ENCODE measurements around the gene ECSIT. TPM values are rescaled to one million over a fixed set of nuclear protein-coding genes. Genes with fewer than 3 reads are reported as not detected.
"Not testable (repeated sequence)": the region's sequence is repeated elsewhere in the genome, so short reads cannot be mapped to it uniquely, and the experiment has no call there.

The ECSIT gene
- total RNA-seq, 2 experiments from 2014 or later, result 34.7 to 37.1 TPM

GRCh38 chr19:11468266-11468845 lies 60.6 kb downstream of the ECSIT start:
- POLR2A ChIA-PET, result interaction anchor here (0.7 kb wide), 1 partner anchor 132 kb away, joined by 3 read pairs; no protein-coding TSS in a partner anchor
- H3K9me3 Mint-ChIP-seq; ATAC-seq (ENCODE audit: low read depth); H3K27me3 Mint-ChIP-seq; DNase-seq; H3K4me3 Mint-ChIP-seq; H3K27ac Mint-ChIP-seq; H3K36me3 Mint-ChIP-seq; H3K4me1 Mint-ChIP-seq: not testable (repeated sequence)

DNA sequence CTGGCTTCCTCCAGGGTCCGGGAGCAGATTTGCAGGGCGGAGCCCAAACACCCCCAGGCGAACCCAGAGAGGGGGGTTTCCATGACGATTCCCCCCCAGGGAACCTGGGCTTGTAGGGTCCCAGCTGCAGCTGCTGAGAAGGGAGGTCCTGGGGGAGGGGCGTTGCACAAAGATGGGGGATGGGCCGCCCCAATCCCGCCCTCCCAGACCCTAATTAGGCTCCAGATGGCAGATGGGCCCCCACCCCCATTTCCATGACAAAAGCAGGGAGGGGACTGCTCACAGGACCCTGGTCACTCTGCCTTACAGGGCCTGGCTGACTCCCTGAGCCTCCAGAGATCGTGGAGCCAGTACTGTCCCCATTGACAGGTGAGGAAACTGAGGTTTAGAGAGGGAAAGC lies 63.3 kb downstream of the ECSIT start:
- Mint-ChIP-seq H3K9me3 (no peaks in the 10 kb centered on the region), H3K4me3 (no peak overlapping the region), H3K27ac (no peak overlapping the region), H3K27me3 (no peaks in the 10 kb centered on the region), H3K4me1 (no peaks in the 10 kb centered on the region), H3K36me3 (no peaks in the 10 kb centered on the region)
- DNase-seq (no peak), ATAC-seq (ENCODE audit: low read depth) (no peak)
- POLR2A ChIA-PET, result no interaction called here

DNA sequence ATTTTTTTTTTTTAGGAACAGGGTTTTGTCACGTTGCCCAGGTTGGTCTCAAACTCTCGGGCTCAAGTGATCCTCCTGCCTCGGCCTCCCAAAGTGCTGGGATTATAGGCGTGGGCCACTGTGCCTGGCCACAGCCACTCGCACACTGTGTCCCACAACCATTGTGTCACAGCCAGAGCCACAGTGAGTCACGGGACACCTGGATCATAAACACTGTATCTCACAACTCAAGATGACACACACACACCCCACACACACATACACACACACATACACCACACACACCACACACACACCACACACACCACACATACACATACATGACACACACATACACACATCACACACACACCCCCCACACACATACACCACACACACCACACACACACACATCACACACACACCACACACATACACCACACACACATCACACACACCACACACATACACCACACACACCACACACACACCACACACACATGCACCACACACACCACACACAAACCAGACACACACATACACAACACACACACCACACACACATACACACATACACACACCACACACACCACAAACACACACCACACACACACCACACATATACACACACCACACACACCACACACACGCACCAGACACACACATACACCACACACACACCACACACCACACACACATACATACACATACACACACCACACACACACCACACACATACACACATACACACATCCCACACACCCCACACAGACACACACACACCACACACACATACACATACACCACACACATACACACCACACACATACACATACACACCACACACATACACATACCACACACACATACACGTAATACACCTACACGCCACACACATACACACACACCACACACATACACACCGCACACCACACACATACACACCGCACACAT lies 64.3 kb downstream of the ECSIT start:
- DNase-seq (no peak), ATAC-seq (ENCODE audit: low read depth) (no peak)
- H3K36me3 Mint-ChIP-seq, result no peaks in the 10 kb centered on the region
- no peaks in the 10 kb centered on the region for H3K4me1 Mint-ChIP-seq
- no peaks in the 10 kb centered on the region for H3K9me3 Mint-ChIP-seq
- peaks cover 4% of the 10 kb centered on the region for H3K27me3 Mint-ChIP-seq
- no peak overlapping the region for H3K27ac Mint-ChIP-seq
- POLR2A ChIA-PET, result no interaction called here
- H3K4me3 Mint-ChIP-seq, result no peak overlapping the region

DNA sequence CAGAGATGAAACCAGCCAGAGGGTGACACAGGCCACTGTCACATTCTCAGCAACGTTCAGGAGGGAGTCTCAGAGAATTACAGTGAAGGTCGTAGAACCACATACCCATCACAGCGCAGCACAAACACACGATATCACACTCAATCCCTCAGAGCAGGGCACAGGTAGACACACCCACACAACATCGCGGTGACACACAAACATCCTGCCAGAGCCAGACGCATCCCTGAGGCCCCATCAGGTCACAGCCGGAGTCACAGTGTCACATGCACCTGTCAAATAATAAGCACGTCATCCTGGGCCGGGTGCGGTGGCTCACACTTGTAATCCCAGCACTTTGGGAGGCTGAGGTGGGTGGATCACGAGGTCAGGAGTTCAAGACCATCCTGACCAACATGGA lies 65.5 kb downstream of the ECSIT start:
- no peak for DNase-seq
- no peak for ATAC-seq (ENCODE audit: low read depth)
- no peaks in the 10 kb centered on the region for H3K4me1 Mint-ChIP-seq
- no peak overlapping the region for H3K4me3 Mint-ChIP-seq
- no peak overlapping the region for H3K27ac Mint-ChIP-seq
- no peaks in the 10 kb centered on the region for H3K36me3 Mint-ChIP-seq
- H3K27me3 Mint-ChIP-seq, result peaks cover 5% of the 10 kb centered on the region
- POLR2A ChIA-PET, result no interaction called here
- no peaks in the 10 kb centered on the region for H3K9me3 Mint-ChIP-seq

GRCh38 chr19:11461453-11461852 lies 67.5 kb downstream of the ECSIT start:
- no peaks in the 10 kb centered on the region for H3K9me3 Mint-ChIP-seq
- H3K27me3 Mint-ChIP-seq, result peaks cover 8% of the 10 kb centered on the region
- H3K36me3 Mint-ChIP-seq, result no peaks in the 10 kb centered on the region
- POLR2A ChIA-PET, result interaction anchor here (0.7 kb wide), 1 partner anchor 242 kb away, joined by 4 read pairs; no protein-coding TSS in a partner anchor
- no peak overlapping the region for H3K4me3 Mint-ChIP-seq
- ATAC-seq (ENCODE audit: low read depth) (no peak), DNase-seq (no peak)
- no peak overlapping the region for H3K27ac Mint-ChIP-seq
- no peaks in the 10 kb centered on the region for H3K4me1 Mint-ChIP-seq

DNA sequence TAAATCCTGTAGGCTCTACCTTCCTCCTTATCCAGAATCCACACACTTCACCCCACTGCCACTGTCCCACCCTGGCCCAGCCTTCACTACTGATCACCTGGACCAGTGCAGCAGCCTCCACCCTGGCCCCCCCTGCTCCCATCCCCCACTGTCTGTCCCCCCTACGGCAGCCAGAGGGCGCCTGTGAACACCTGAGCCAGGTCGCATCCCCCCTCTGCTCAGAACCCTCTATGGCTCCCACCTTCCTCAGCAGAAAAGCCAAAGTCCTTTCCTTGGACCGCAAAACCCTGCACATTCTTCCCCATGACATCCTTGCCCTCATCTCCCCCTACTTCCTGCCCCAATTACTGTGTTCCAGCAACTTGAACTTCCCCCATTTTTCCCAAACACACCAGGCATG lies 68.7 kb downstream of the ECSIT start:
- peaks cover 17% of the 10 kb centered on the region for H3K27me3 Mint-ChIP-seq
- no peaks in the 10 kb centered on the region for H3K4me1 Mint-ChIP-seq
- POLR2A ChIA-PET, result no interaction called here
- no peak overlapping the region for H3K27ac Mint-ChIP-seq
- no peak overlapping the region for H3K4me3 Mint-ChIP-seq
- DNase-seq (no peak), ATAC-seq (ENCODE audit: low read depth) (no peak)
- no peaks in the 10 kb centered on the region for H3K36me3 Mint-ChIP-seq
- no peaks in the 10 kb centered on the region for H3K9me3 Mint-ChIP-seq

GRCh38 chr19:11458912-11459311 lies 70.0 kb downstream of the ECSIT start:
- H3K9me3 Mint-ChIP-seq; DNase-seq; POLR2A ChIA-PET; H3K4me3 Mint-ChIP-seq; H3K4me1 Mint-ChIP-seq; H3K36me3 Mint-ChIP-seq; H3K27ac Mint-ChIP-seq; ATAC-seq (ENCODE audit: low read depth): not testable (repeated sequence)
- H3K27me3 Mint-ChIP-seq, result peaks cover 17% of the 10 kb centered on the region

DNA sequence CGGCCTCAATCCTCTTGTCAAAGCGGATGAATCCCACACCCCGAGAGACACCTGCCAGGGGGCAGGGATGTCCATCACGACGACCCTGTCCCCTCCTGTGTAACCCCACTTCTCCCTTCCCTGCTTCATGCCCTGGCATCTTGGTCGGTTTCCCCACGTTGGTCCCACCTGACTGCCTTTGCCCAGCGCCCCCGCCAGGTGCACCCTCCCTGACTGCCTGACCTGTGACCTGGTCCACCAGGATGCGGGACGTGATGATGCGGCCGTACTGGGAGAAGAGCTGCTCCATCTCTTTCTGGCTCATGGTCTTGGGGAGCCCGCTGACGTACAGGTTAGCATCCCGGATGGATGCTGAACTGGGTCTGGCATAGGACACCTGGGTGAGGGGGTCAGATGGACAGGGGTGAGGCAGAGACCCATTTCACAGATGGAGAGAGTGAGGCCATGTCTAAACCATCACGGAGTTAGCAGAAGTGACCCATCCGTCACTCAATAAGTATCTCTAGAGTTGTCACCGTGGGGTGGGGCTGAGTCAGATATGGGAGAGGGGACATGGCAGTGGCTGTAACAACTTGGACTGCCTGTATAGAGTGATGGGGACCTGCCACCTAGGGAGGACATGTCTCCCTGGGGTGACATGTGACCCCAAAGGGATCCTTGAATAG lies 70.6 kb downstream of the ECSIT start:
- DNase-seq (no peak), ATAC-seq (ENCODE audit: low read depth) (no peak)
- no peaks in the 10 kb centered on the region for H3K4me1 Mint-ChIP-seq
- POLR2A ChIA-PET, result no interaction called here
- no peaks in the 10 kb centered on the region for H3K36me3 Mint-ChIP-seq
- peaks cover 17% of the 10 kb centered on the region for H3K27me3 Mint-ChIP-seq
- H3K4me3 Mint-ChIP-seq, result no peak overlapping the region
- no peak overlapping the region for H3K27ac Mint-ChIP-seq
- H3K9me3 Mint-ChIP-seq, result no peaks in the 10 kb centered on the region

- no peak for DNase-seq
- peaks cover 17% of the 10 kb centered on the region for H3K27me3 Mint-ChIP-seq
- H3K27ac Mint-ChIP-seq, result no peak overlapping the region
- no peaks in the 10 kb centered on the region for H3K36me3 Mint-ChIP-seq
- no peaks in the 10 kb centered on the region for H3K4me1 Mint-ChIP-seq
- ATAC-seq (ENCODE audit: low read depth), result no peak
- no peak overlapping the region for H3K4me3 Mint-ChIP-seq
- H3K9me3 Mint-ChIP-seq, result no peaks in the 10 kb centered on the region
- POLR2A ChIA-PET, result no interaction called here
These were observed 71.1 kb downstream of the ECSIT start for GRCh38 chr19:11457831-11458230.

GRCh38 chr19:11457115-11457514 lies 71.8 kb downstream of the ECSIT start:
- no peaks in the 10 kb centered on the region for H3K4me1 Mint-ChIP-seq
- POLR2A ChIA-PET, result no interaction called here
- H3K4me3 Mint-ChIP-seq, result no peak overlapping the region
- H3K9me3 Mint-ChIP-seq, result no peaks in the 10 kb centered on the region
- DNase-seq (no peak), ATAC-seq (ENCODE audit: low read depth) (no peak)
- H3K27me3 Mint-ChIP-seq, result peaks cover 17% of the 10 kb centered on the region
- H3K27ac Mint-ChIP-seq, result no peak overlapping the region
- no peaks in the 10 kb centered on the region for H3K36me3 Mint-ChIP-seq

- H3K4me1 Mint-ChIP-seq, result no peaks in the 10 kb centered on the region
- no peak for DNase-seq
- H3K27me3 Mint-ChIP-seq, result peaks cover 17% of the 10 kb centered on the region
- no peaks in the 10 kb centered on the region for H3K36me3 Mint-ChIP-seq
- no peak overlapping the region for H3K27ac Mint-ChIP-seq
- H3K9me3 Mint-ChIP-seq, result no peaks in the 10 kb centered on the region
- ATAC-seq (ENCODE audit: low read depth), result no peak
- no peak overlapping the region for H3K4me3 Mint-ChIP-seq
- POLR2A ChIA-PET, result interaction anchor here (0.6 to 1.2 kb wide), 3 partner anchors 26 to 107 kb away, joined by 4 to 5 read pairs (median 4); no protein-coding TSS in a partner anchor
These were observed 72.3 kb downstream of the ECSIT start for GRCh38 chr19:11456659-11457058.

All from activated naive CD8-positive, alpha-beta T cell treated with anti-CD3 and anti-CD28 coated beads, Interleukin-2, amount 10 ng/mL, durations not matched to agents 7 days and 5 days (primary cell).